Fibroblast of lung (primary cell): Measurements from ENCODE around the gene GMCL2. TPM values are rescaled to one million over a fixed set of nuclear protein-coding genes. Genes with fewer than 3 reads are reported as not detected.

ENCODE experiments used
- DNase-seq, 2 donors: peaks; one replicate each; pipeline versions ENCODE4 v3.0.0 to v3.0.0-alpha.2; 2010; ENCODE audit warnings: low read depth in 2 of 2
- H2AFZ ChIP-seq: 2 replicates; pipeline ENCODE4 v1.5.1; 2012; ENCODE audit warnings: low read length, control low read depth, inconsistent platforms
- H3K27ac ChIP-seq: 2 replicates; pipeline ENCODE4 v1.5.1; 2011; ENCODE audit warnings: low read length, control low read depth; ENCODE audit not compliant: insufficient read depth
- H3K27me3 ChIP-seq: 2 replicates; pipeline ENCODE4 v1.5.1; 2011; ENCODE audit warnings: mild to moderate bottlenecking, low read length; ENCODE audit not compliant: control insufficient read depth, insufficient read depth
- H3K36me3 ChIP-seq: 2 replicates; pipeline ENCODE4 v1.5.1; 2011; ENCODE audit warnings: low read length; ENCODE audit not compliant: control insufficient read depth, insufficient read depth
- H3K4me1 ChIP-seq: 2 replicates; pipeline ENCODE4 v1.5.1; 2011; ENCODE audit warnings: low read length; ENCODE audit not compliant: control insufficient read depth, insufficient read depth; ENCODE audit errors: extremely low read depth
- H3K4me2 ChIP-seq: 2 replicates; pipeline ENCODE4 v1.5.1; 2011; ENCODE audit warnings: low read length, control low read depth; ENCODE audit not compliant: insufficient read depth; ENCODE audit errors: extremely low read depth
- H3K4me3 ChIP-seq, 4 experiments: fragments of 200-600 bp in 1 of 4; sonication (generic) in 1 of 4; replicated peaks in 1 of 4; 2 replicates each; pipeline ENCODE4 v1.5.1; 2011 to 2016; ENCODE audit warnings: low read length in 4 of 4, low read depth in 3 of 4, mild to moderate bottlenecking in 3 of 4, control low read depth in 2 of 4, inconsistent platforms in 1 of 4, mixed read lengths in 1 of 4; ENCODE audit not compliant: insufficient read depth in 1 of 4; ENCODE audit errors: control extremely low read depth in 1 of 4
- H3K79me2 ChIP-seq: 2 replicates; pipeline ENCODE4 v1.5.1; 2012; ENCODE audit warnings: mild to moderate bottlenecking, low read length, inconsistent platforms; ENCODE audit not compliant: control insufficient read depth, insufficient read depth
- H3K9ac ChIP-seq: 2 replicates; pipeline ENCODE4 v1.5.1; 2011; ENCODE audit warnings: mild to moderate bottlenecking, low read length, control low read depth; ENCODE audit not compliant: insufficient read depth
- H3K9me3 ChIP-seq: 2 replicates; pipeline ENCODE4 v1.5.1; 2012; ENCODE audit warnings: low read depth, low read length; ENCODE audit not compliant: control insufficient read depth, insufficient read depth
- H4K20me1 ChIP-seq: 2 replicates; pipeline ENCODE4 v1.5.1; 2011; ENCODE audit warnings: low read length; ENCODE audit not compliant: control insufficient read depth, insufficient read depth; ENCODE audit errors: extremely low read depth
- CTCF ChIP-seq, 2 donors: IDR thresholded peaks in 1 of 2; conservative IDR thresholded peaks in 1 of 2; 1 replicate in 1 of 2; 2 replicates in 1 of 2; pipeline ENCODE4 v1.5.1; 2011 to 2012; ENCODE audit warnings: low read length in 2 of 2, control low read depth in 1 of 2, inconsistent platforms in 1 of 2, low read depth in 1 of 2, mild to moderate bottlenecking in 1 of 2
- EZH2 ChIP-seq: IDR thresholded peaks from 2 replicates; pipeline ENCODE4 v1.5.1; 2012; ENCODE audit warnings: low read length, control low read depth, mild to moderate bottlenecking; ENCODE audit errors: missing control alignments
- polyA plus RNA-seq, 2 donors: library from polyadenylated mRNA; depleted of rRNA in 1 of 2; stranded (reverse) in 1 of 2; unstranded in 1 of 2; fragments of >200 nt; gene quantifications; 2 replicates each; pipeline ENCODE4 v1.2.1, GENCODE V29; 2011 to 2012; ENCODE audit warnings: missing spikeins in 1 of 2
- total RNA-seq: library from RNA; depleted of rRNA; stranded (reverse); fragments of >200 nt; gene quantifications from 2 replicates; pipeline ENCODE4 v1.2.1, GENCODE V29; 2014

Gene GMCL2
- total and polyA plus RNA-seq, 2 donors (not counting 1 experiment from before 2014, with no cell fraction given), result under 0.01 TPM; not detected in 1

GRCh38 chr5:178223196-178223773, 36.1 kb upstream of the GMCL2 start:
- no peaks in the 10 kb centered on the region for H3K27me3 ChIP-seq
- H3K9ac ChIP-seq, result no peak overlapping the region
- H3K79me2 ChIP-seq, result no peaks in the 10 kb centered on the region
- H4K20me1 ChIP-seq, result no peaks in the 10 kb centered on the region
- H3K4me1 ChIP-seq, result no peaks in the 10 kb centered on the region
- no peak overlapping the region for H2AFZ ChIP-seq
- no peak for DNase-seq
- no peaks in the 10 kb centered on the region for H3K9me3 ChIP-seq
- no peak overlapping the region for H3K4me3 ChIP-seq
- no peak overlapping the region for H3K4me2 ChIP-seq
- H3K36me3 ChIP-seq, result peaks cover 10% of the 10 kb centered on the region
- no peak overlapping the region for H3K27ac ChIP-seq
- TF ChIP-seq CTCF (conservative IDR thresholded peaks at IDR 0.05 in 1 of 2, IDR thresholded peaks at IDR 0.05 in 1 of 2; ENCODE audit: low read depth in 1 of 2, low read length in 2 of 2) (no peak), EZH2 (no peak)

DNA sequence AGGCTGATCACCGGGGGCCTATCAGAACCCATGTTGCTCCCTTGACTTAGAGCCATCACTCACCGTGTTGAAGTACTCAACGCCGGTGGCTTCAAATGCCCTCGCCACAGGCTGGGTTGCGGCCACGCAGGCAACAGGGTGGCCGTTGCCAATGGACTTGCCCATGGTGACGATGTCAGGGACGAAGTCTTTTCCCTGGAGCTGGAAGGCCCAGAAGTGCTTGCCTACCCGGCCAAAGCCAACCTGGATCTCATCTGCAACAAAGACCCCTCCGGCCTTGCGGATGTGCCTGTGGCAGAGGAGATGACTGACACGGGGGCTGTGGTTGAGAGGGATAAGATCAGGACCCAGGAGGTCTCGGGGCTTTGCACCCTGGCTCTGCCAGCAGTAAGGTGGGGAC, 35.1 kb upstream of the GMCL2 start:
- no peak overlapping the region for H3K4me2 ChIP-seq
- TF ChIP-seq CTCF (conservative IDR thresholded peaks at IDR 0.05 in 1 of 2, IDR thresholded peaks at IDR 0.05 in 1 of 2; ENCODE audit: low read depth in 1 of 2, low read length in 2 of 2) (no peak), EZH2 (no peak)
- no peaks in the 10 kb centered on the region for H3K27me3 ChIP-seq
- H3K79me2 ChIP-seq, result no peaks in the 10 kb centered on the region
- H2AFZ ChIP-seq, result no peak overlapping the region
- H3K9ac ChIP-seq, result no peak overlapping the region
- no peak for DNase-seq
- H3K4me1 ChIP-seq, result no peaks in the 10 kb centered on the region
- H3K9me3 ChIP-seq, result no peaks in the 10 kb centered on the region
- H3K36me3 ChIP-seq, result peaks cover 5% of the 10 kb centered on the region
- no peaks in the 10 kb centered on the region for H4K20me1 ChIP-seq
- no peak overlapping the region for H3K27ac ChIP-seq
- no peak overlapping the region for H3K4me3 ChIP-seq

DNA sequence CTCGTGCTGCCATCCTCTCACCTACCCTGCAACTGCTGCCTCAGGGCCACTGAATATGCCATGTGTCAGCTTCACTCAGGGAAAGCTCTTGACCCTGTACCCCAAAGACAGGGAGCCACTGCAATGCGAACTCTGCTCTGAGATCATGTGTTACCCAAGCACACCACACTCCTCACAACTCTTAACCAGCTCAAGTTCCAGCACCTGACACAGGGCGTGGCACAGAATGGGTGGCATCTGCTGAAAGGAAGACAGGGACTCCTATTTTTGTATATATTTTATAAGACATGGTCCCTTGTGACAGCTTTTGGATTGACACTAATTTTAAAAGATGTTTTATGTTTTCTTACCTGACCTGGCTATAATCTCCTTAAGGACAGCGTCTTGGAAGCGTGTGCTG, 34.7 kb upstream of the GMCL2 start:
- Histone ChIP-seq H3K4me1 (no peaks in the 10 kb centered on the region), H3K9me3 (no peaks in the 10 kb centered on the region), H3K4me2 (no peak overlapping the region), H3K79me2 (no peaks in the 10 kb centered on the region), H3K36me3 (peaks cover 5% of the 10 kb centered on the region), H2AFZ (no peak overlapping the region), H3K27me3 (no peaks in the 10 kb centered on the region), H4K20me1 (no peaks in the 10 kb centered on the region), H3K27ac (no peak overlapping the region), H3K9ac (no peak overlapping the region), H3K4me3 (no peak overlapping the region)
- no peak for TF ChIP-seq CTCF (conservative IDR thresholded peaks at IDR 0.05 in 1 of 2, IDR thresholded peaks at IDR 0.05 in 1 of 2; ENCODE audit: low read depth in 1 of 2, low read length in 2 of 2)
- DNase-seq, result no peak
